HG02938 (cell line): Measurements from ENCODE around the gene CLDN8.

Experiments
- ATAC-seq: cut with Tn5 transposase; IDR thresholded peaks from one replicate; pipeline ENCODE4 v1.9.1; 2021; ENCODE audit warnings: mild to moderate bottlenecking, moderate library complexity; ENCODE audit not compliant: unreplicated experiment

Gene CLDN8

DNA sequence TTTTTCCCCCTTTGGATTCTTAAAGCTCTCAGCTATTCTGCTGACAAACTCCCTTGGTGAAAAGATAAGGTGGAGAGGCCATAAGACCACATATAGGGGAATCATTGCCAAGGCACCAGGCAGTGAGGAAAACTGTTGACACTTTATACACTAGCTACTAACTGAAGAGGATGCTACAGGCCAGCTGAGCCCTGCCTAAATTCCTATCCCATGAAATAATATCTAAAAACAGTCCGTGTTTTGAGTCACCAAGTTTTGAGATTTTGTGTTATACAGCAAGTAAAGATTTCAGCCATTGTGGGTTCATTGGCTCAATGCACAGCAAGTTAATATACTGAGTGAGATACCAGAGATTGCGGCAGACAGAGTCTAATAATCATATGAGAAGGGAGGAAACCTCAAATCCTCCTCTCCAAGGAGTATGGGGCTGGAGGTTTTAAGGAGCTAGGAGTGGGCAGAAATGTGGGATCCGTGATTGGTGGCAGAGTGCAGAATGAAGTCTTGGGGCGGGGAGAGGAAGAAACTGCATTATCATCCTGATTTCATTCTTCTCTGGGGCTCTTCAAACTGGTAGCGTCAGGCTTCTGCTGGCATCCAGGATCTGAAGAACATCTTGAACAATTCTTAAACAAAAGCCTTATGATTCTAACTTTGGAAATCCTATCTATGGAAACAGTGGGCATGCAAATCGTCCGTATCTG, 9.2 kb downstream of the CLDN8 start:
- no peak for ATAC-seq

GRCh38 chr21:30200000-30200399, 15.9 kb downstream of the CLDN8 start:
- no peak for ATAC-seq

- ATAC-seq = no peak
Measured at GRCh38 chr21:30194701-30195299, 21.1 kb downstream of the CLDN8 start.

GRCh38 chr21:30193201-30193600, 22.7 kb downstream of the CLDN8 start:
- ATAC-seq = no peak

DNA sequence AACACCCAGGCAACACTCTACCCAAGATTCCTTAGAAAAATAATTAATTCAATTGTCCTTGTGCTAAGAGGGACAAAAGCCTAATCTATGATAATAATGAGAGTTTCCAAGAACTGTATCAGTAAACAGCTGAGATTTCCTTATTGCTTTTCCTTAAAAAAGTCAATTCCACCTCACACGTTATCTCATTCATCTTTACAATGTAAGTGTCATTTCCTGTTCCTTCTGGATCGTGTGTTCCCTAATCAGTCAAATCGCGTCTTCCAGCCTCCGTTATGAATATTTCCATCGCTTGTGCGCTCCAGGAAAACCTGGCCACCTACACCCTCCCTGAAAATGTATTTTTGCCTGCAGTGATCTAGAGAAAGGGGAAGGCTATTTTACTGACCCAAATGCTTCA, 25.3 kb downstream of the CLDN8 start:
- no peak for ATAC-seq

GRCh38 chr21:30189773-30190172, 26.1 kb downstream of the CLDN8 start:
- no peak for ATAC-seq

GRCh38 chr21:30186242-30186641, 29.7 kb downstream of the CLDN8 start:
- no peak for ATAC-seq

- no peak for ATAC-seq
Measured at GRCh38 chr21:30168086-30168485, 47.8 kb downstream of the CLDN8 start.

DNA sequence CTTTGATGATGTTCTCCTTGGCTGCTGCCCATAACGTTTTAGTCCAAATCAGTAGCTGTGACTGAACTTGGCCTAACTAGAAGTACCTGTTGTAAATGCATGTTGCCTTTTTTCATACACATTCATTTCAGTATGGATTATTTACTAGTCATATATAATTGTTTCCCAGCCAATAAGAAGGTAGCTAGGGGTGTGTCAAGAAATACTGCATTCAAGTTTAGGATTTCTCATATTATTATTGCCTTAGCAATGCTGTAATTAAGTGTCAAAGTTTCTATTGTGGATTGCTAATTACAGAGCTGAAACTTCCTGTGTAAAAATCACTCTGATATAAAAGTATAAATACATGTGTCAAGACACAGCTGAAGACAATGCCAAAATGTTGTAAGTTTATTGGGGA, 49.2 kb downstream of the CLDN8 start, which contains the start of gene CLDN17:
CLDN17 (minus strand) TSS at position 101 of the 400 bp plus-strand sequence. CDS start 188 bp downstream, outside the sequence.
- ATAC-seq = no peak

DNA sequence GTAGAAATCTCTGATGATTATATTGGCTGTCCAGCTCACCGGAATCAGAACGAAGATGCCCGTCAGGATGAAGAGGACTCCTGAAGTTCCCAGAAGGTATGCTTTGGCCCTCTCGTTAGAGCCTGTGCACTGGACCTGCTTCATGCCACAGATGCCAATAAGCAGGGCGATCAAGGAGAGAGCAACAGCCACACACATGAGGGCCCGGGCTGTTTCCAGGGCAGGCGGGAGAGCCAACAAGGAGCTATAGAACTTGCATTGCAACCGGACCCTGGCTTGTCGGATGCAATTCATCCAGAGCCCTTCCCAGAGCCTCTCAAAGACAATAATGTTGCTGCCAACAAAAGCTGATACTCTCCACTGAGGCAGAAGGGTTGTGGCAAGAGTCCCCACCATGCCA, 49.7 kb downstream of the CLDN8 start:
- ATAC-seq = no peak

DNA sequence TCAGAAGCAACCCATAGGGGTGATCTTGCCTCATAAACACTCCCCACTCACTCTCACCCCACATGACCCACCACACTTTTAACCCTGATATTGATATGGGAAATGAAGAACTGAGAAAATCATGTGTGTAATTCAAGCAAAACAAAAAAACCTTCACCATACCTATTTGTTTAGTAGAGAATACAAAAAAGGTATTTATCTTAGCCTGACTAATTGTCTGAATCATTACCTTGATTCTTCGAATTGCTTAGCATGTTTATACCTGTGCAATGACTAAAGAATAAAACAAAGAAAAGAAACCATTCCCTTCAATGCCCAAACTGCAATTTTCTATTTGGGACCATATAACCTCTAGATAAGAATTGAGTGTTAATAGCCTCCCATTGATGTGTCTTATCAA, 51.1 kb downstream of the CLDN8 start:
- no peak for ATAC-seq
